NCI-H2029 treated with DMSO at 0.1 percent for 48 hours (cell line): ENCODE measurements around the gene MTA1.

Experiments
- DNase-seq: peaks from one replicate; lab custom pipeline; 2025; lab: John Stamatoyannopoulos, UW

Gene MTA1

DNA sequence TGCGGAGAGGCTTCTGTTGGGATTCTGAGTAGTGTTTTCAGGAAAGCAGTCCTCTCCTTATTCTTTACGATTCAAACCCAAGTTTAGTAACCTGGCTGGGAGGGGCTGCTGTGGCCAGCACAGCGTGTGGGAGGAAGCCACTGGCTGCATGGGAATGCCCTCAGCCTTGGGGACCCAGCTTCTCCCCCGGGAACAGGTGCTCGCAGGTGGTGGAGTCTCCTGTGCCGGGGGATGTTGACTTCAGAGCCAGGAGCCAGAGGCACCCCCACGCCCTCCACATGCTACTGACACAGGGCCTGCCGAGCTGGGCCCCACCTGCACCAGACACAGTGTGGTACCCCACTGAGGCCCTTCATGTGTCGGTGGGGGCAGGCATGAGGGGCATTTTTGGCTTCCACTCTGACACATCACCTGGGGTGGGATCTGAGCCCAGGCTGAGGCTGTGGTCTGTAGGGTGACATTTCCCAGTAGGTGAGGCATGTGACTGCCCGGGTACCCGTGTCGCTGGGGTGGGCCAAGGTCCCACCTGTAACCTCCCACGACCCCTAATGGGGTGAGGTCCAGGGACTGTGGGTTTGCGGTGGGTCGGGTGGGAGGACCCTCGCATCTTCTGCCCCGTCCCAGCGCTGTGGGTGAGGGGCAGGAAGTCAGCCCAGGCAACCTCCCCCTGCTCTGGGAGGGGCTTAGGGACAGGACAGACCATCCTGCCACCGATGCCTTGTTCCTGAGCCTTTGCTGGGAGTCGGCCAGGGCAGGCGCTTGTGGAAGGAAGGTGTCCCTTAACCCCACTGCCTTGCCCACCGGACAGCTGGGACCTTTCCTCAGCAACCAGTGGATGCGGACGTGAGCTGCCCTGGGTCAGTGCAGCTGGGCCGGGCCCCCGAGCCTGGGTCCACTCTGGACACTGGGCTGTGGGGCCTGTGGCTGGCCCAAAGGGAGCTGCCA, 26.5 kb downstream of the MTA1 start:
- no peak for DNase-seq

DNA sequence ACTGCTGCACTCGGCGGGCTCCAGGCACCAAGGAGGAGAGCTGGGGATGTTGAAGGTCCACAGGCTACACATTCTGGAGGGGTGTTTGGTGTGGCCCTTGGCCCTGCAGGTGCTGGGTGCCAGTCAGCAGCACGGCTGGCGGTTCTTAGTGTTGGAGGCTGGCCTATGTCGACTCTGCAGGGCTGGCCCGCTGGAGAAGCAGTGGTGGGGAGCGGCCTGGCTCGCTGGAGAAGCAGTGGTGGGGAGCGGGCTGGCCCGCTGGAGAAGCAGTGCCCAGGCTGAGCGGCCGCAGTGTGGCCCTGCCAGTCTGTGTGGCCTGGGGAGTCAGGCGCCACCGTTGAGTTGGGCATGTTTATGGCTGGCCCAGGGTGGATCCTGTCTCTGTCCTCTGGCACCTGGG, 27.3 kb downstream of the MTA1 start:
- DNase-seq = no peak

DNA sequence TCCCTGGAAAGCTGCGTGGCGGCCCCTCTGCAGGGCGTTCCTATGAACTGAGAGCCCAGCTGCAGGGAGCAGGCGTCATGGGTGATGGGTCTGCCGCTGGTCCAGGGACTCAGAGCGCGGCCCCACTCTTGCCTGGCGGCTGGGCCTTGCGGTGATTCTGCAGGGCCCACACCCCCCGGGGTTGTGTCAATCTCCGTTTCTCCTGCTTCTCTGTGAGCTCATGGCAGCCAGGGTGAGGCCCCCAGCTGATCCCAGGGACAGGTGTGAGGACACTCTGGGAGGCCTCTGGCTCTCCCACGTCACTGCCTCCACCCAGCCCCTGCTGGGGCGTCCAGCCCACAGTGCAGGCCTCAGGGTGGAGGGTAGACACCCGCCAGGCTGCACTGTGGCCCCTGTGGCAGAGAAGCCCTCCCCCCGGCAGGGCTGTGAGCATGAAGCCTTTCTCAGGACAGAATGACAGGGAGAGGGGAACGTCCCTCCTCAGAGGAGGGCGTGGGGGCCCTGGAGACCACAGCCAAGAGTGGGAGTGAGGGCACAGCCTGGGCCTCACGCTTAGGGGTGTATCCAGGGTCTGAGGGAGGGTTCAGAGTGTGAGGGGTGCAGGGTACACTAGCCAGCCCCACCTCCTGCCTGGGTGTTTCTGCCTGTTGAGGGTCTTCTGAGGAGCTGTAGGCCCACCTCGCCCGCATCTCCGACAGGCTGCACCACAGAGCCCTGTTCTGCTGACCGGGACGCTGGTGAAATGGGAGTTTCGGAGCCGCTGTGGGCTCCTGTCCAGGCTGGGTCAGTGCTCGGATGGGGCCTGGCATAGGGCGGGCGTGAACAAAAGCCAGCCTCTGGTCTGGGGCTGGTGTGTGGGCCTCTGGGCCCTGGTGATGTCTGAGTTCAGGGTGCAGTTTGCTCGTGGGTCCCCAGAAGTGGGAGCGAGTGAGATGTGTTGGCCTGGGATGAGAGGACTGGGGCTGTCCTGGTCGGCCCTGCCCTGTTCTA, 28.3 kb downstream of the MTA1 start:
- DNase-seq = no peak

DNA sequence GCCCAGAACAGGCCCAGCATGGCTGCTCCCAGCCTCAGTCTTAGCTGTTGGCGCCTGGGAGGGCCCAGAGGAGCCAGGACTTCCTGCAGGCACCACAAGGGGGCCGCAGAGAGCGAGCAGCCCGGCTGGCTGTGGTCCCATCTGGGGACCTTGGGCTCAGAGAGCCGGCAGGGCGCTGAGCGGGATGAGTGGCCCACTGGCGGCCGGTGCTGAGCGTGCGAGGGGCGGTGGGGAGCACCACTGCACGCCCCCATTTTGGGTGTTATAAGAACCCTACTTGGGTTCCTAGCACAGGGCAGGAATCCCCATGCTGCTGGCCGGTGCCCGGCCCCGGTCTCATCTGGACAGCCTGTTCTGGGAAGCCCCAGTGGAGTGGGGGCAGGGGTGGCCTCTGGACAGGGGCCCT, 29.1 kb downstream of the MTA1 start:
- DNase-seq = no peak

DNA sequence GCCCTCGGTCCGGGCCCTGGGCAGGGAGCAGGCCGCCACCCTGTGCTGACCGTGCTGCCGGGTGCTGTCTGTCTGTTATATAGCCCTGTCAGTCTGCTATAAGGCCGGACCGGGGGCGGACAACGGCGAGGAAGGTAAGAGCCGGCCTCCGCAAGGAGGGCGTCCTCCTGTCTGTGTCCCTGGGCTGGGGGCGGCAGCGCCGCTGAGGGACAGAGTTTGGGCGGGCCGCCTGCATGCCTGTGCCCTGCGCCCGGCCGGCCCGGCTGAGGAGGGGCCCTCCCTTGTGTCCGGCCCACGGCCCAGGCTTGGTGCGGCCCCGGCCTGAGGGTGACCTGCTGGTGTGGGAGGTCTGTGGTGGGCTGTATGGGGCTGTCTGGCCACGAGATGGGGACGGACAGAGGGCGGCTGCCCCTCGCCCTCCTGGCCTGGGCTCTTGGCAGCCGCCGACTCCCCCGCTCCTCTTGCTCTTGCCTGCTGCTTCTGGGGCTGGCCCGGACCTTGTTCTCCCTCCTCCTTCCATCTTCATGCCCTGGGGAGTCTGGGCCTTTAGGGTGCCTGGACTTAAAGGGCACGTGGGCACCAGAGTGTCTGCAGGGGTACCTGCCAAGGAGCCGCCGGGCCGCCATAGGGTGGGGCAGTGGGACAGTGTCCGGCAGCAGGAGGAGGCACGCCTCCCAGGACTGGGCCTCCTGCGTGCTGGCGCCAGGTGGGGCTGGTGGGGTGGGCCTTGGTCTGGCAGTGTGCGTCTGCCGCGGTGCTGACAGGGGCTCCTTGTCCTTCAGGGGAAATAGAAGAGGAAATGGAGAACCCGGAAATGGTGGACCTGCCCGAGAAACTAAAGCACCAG, 29.9 kb downstream of the MTA1 start:
- no peak for DNase-seq

DNA sequence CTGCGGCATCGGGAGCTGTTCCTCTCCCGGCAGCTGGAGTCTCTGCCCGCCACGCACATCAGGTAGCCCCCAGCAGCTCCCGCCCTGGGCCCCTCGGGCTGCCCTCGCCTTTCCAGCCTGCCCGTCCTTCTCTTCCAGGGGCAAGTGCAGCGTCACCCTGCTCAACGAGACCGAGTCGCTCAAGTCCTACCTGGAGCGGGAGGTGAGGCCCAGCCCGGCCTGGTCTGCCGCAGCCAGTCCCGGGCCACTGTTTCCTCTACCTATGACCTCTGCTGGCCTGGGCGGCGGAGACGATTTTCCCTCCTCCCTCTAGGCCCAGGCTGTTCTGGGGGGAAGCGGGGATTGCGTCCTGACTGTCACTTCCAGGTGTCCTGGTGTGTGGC, 30.5 kb downstream of the MTA1 start:
- DNase-seq = no peak

DNA sequence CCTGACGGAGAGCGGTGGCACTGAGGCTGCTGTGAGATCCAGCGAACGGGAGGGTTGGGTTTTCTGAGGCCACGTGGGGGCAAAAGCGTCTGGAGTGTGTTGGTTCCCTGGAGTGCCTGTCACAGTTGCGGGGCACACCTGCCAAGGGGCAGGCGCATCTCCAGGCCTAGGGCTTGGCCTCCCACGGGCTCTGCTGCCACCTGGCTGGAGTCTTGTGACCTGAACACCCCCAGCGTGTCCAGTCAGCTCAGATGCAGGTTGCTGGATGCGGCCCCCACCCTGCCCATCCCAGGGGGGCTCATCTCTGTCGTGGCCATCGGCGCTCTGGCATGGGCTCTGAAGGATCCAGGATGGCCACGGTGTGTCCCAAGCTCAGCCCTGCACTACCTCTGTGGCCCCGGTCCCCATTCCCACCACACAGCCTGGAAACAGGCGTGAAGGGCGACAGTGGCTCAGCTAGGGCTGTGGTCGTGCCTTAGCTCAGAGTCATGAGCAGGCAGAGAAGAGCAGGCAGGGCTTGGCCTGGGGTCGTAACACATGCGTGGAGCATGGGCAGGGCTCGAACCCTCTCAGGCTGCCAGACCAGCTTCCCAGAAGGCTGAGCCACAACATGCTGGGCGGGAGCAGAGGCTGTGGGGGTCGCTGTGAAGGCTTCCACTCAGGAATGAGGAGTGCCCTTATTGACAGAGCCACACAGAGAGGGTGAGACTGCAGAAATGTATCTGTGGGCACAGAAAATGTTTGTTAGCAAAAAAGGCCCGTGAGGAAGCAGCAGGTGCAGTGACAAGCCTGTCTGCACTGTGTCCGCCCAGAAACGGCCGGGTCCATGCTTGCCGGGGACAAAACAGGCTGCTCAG, 31.5 kb downstream of the MTA1 start:
- DNase-seq = no peak

DNA sequence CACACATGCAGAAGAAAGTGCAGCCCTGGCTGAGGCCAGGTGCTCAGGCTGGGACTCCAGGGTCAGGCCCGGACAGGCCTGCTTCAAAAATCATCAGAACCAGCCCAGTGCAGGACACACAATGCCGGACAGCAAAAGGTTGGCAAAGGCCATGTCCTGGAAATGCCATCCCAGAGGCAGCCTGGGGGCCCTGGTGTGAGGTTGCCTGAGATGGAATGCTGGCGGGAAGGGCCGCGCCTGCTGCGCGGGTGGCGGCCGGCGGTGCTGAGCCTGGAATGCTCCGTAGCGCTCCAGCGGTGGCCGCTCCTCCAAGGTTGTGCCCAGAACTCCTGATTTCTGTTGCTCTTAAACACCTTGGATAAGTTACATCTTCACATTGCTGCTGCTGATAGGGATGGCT, 33.3 kb downstream of the MTA1 start:
- DNase-seq = no peak

DNA sequence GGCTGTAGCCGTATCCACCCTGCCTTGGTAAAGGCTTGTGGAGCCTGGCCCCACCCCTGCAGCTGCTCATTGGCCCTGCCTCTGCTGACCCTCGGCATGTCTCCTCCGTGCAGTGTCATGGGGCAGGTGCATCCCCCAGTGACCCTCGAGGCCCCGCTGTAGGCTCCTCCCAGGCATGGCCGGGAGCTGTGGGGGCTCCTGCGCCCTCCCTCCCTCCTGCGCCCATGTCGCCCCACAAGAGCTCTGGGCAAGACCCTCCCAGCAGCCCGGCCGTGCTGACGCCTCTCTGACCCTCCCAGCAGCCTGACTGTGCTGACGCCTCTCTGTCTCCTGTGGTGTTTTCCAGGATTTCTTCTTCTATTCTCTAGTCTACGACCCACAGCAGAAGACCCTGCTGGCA, 34.2 kb downstream of the MTA1 start:
- no peak for DNase-seq

DNA sequence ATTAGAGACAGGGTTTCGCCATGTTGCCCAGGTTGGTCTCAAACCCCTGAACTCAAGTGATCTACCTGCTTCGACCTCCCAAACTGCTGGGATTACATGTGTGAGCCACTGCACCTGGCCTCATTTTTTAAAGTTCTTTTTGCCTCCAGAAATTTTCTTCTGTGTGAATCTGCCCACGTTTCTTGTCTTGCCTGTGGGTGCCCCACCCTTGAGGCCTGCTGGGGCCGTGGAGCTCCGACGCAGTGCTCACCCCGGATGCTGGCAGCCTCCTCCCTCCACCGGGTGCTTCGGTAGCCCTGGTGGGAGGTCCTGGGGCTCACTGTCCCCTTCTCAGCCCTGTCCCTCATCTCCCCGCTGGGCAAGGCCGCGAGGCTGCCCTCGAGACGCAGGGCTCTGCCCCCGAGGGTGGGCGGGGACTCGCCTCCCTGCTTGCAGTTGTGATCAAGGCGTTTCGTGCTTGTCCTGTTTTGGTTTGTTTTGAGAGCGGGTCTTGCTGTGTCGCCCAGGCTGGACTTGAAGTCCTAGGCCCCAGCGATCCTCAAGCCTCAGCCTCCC, 35.5 kb downstream of the MTA1 start:
- DNase-seq = no peak

DNA sequence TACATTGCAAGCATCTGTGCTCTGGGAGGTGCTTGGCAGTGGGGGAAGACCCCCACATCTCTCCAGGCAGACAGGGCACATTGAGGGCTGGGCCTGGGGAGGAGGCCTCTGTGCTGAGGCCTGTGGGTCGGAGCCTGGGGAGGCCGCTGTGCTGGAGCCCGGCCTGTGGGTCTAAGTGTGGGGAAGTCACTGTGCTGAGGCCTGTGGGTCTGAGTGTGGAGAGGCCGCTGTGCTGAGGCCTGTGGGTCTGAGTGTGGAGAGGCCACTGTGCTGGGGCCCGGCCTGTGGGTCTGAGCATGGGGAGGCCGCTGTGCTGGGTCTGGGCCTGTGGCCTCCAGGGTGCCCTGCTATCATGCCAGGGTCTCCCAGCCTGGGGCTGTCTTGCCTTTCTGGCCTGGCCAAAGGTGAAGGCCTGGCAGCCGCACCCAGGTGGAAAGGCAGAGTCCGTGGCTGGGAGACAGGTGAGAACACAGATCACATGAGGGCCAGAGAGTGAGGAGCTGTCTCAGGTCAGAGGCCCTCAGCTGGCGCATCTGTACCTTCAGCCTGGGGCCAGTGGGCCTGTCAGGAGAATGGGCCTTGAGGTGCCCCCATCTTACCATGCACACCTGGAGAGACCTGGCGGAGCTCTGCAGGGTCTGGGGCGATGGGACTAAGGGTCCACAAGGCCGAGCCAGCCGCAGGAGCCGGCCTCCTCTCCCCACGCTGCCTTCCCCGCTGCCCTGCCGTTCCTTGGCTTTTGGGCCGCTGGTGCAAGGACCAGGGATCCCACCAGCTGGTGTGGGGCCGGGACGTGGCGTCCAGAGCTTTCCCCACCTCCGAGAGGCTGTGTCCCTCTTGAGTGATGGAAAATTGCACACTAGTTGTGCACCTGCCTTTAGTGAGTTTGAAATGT, 36.4 kb downstream of the MTA1 start:
- no peak for DNase-seq

DNA sequence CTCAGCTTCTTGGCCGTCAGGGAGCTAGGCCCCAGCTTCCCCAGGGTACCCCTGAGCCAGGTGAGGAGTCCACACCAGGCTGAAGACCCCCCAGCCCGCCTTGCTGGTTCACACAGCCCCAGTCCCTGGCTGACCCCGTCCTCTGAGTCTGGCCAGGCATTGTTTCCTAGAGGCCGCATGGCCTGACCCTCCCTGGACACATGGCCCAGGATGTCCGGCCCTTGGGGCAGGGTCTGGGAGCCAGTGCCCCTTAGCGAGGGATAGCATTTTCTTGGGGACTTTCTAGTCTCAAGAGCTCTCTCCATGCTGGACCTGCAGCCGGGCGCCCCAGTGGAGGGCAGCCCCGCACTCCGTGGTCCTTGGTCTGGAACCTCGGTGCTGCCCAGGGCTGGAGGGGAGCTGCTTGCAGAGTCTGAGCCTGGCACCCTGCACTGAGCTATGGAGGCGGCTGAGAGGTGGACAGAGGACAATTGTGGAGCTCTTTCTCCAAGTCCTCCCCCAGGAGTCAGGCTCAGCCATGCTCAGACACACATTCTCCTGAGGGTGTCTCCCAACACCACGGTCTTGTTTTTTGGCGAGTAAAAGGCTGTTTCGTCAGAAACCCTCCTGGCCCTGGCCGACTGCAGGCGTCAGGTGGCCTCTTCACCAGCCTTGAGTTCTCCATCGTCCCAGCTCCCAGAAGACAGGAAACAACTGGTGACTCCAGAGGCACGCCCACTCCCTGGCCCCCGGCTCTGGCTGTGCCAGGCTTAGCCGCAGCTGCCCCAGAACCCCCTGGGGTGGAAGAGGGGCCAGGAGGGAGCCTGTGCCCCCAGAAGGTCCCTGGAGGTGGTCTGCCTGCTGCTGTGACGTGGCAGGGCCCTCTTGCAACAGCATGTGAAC, 37.4 kb downstream of the MTA1 start:
- DNase-seq = no peak

DNA sequence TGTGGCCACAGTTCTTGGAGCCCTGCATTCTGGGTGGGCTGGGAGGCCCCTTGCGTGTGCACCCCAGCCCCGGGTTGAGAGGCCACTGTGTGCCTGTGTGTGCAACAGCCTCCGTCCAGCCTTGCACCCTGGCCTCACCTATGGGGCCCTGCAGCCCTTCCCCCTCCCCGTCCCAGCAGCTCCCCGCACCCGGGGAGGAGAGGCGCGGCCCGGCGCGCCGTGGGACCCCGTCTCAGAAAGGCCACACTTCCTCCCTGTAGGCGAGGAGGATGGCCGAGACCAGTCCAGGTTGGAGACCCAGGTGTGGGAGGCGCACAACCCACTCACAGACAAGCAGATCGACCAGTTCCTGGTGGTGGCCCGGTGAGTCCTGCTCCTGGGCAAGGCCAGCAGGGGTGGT, 38.4 kb downstream of the MTA1 start:
- no peak for DNase-seq

DNA sequence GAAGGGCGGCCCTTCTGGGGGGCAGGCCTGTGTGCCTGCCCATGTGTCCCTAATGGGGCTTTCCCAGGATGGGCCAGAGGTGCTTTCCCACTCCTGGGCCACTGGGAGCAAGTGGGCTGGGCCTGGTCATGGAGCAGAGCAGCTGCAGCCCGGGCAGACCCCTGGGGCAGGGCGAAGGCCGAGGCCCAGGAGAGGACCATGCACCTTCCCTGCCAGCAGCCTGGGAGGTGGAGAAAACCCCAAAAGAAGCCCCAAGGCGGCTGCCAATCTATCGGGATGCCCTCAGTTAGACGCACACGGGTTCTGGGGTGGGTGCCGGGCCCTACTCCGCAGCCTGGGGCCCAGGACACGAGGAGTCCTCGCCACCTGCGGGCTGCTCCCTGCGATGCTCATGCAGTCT, 38.9 kb downstream of the MTA1 start:
- DNase-seq = no peak

DNA sequence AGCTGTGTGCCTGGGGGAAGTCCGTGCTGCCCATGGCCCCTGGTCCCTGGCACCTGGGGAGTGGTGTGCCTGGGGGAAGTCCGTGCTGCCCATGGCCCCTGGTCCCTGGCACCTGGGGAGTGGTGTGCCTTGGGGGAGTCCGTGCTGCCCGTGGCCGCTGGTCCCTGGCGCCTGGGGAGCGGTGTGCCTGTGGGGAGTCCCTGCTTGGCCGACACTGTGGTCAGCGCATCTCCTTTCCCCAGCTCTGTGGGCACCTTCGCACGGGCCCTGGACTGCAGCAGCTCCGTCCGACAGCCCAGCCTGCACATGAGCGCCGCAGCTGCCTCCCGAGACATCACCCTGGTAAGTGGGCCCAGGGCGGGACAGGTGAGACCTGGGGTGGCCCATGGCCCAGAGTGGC, 40.5 kb downstream of the MTA1 start:
- no peak for DNase-seq

DNA sequence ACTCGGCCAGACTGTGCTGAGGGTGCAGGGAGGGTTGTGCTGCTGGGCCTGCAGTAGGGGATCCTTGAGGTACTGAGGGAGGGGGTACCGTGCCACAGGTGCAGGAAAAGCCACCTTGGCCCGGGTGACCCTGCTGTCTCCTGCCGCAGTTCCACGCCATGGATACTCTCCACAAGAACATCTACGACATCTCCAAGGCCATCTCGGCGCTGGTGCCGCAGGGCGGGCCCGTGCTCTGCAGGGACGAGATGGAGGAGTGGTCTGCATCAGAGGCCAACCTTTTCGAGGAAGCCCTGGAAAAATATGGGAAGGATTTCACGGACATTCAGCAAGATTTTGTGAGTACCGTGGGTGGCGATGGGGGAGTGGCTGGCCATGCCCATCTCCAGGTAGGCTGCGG, 41.0 kb downstream of the MTA1 start:
- no peak for DNase-seq

DNA sequence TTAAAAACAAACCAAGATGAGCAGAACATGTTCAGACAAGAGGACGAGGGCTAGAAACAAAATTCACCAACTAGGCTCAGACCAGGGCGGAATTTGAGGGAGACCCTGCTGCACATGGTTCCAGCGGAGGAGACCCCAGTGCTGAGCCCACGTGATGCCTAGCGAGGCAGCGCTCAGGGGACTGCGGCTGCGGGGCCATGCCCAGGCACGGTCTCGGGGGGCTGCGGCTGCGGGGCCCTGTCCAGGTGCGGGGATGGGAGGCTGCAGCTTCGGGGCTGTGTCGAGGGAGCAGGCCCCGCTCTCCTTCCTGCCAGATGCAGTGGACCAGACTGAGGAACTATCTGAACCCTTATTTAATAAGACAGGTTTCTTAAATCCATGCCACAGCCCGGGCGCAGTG, 42.3 kb downstream of the MTA1 start:
- DNase-seq = no peak

DNA sequence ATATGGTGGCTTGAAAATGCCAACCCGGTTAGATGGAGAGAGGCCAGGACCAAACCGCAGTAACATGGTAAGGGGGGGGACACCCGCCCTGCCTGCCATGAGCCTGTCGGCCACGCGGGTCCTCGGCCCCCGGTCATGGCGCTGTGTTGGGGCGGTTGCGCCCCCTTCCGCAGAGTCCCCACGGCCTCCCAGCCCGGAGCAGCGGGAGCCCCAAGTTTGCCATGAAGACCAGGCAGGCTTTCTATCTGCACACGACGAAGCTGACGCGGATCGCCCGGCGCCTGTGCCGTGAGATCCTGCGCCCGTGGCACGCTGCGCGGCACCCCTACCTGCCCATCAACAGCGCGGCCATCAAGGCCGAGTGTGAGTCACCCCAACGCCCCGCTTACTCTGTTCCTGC, 44.9 kb downstream of the MTA1 start:
- no peak for DNase-seq
